GM06990 (cell line): ENCODE data around the gene CCNQ.

Experiments used
- DNase-seq: peaks from one replicate; pipeline ENCODE4 v3.0.0-alpha.2; 2011; ENCODE audit not compliant: insufficient read length; ENCODE audit errors: extremely low read depth
- H3K27me3 ChIP-seq: replicated peaks from 2 replicates; pipeline ENCODE4 v1.6.0; 2011; ENCODE audit warnings: low read length; ENCODE audit not compliant: control insufficient read depth, insufficient read depth
- H3K36me3 ChIP-seq: 2 replicates; pipeline ENCODE4 v1.5.1; 2011; ENCODE audit warnings: low read length; ENCODE audit not compliant: control insufficient read depth, insufficient read depth
- H3K4me3 ChIP-seq: replicated peaks from 2 replicates; pipeline ENCODE4 v1.5.1; 2011; ENCODE audit warnings: low read depth, mild to moderate bottlenecking, control low read depth, low read length
- CTCF ChIP-seq: IDR thresholded peaks from 2 replicates; pipeline ENCODE4 v1.5.1; 2011; ENCODE audit warnings: low read length, control low read depth, mild to moderate bottlenecking, inconsistent platforms; ENCODE audit not compliant: insufficient read depth, poor library complexity, severe bottlenecking

Gene CCNQ

GRCh38 chrX:153599192-153600031 lies 473 bp upstream of the CCNQ start:
- DNase-seq, result peak; percentile 95

GRCh38 chrX:153596981-153597750 lies 1.8 kb downstream of the CCNQ start:
- H3K27me3 ChIP-seq, result no peaks in the 10 kb centered on the region
- DNase-seq, result no peak
- TF ChIP-seq CTCF, result no peak

More at GRCh38 chrX:153599192-153600031, 473 bp upstream of the CCNQ start:
- Histone ChIP-seq H3K4me3 (peak overlapping the region; percentile 68), H3K36me3 (no peaks in the 10 kb centered on the region), H3K27me3 (no peaks in the 10 kb centered on the region)
- TF ChIP-seq CTCF, result no peak

GRCh38 chrX:153595859-153596857 lies 2.8 kb downstream of the CCNQ start:
- H3K36me3 ChIP-seq, result peaks cover 2% of the 10 kb centered on the region; the same call in 1 of the 2 replicates
- H3K27me3 ChIP-seq, result no peaks in the 10 kb centered on the region
- DNase-seq, result no peak
- no peak overlapping the region for H3K4me3 ChIP-seq
- TF ChIP-seq CTCF, result no peak

More at GRCh38 chrX:153596981-153597750, 1.8 kb downstream of the CCNQ start:
- H3K36me3 ChIP-seq, result peaks cover 2% of the 10 kb centered on the region; the same call in 1 of the 2 replicates
- no peak overlapping the region for H3K4me3 ChIP-seq

GRCh38 chrX:153595387-153595786 lies 3.6 kb downstream of the CCNQ start:
- DNase-seq, result no peak
- H3K4me3 ChIP-seq, result no peak overlapping the region
- no peaks in the 10 kb centered on the region for H3K27me3 ChIP-seq
- peaks cover 5% of the 10 kb centered on the region; the same call in 1 of the 2 replicates for H3K36me3 ChIP-seq
- no peak for TF ChIP-seq CTCF

- DNase-seq, result no peak
- Histone ChIP-seq H3K27me3 (no peaks in the 10 kb centered on the region), H3K4me3 (no peak overlapping the region), H3K36me3 (peaks cover 5% of the 10 kb centered on the region; the same call in 1 of the 2 replicates)
- no peak for TF ChIP-seq CTCF
Observed at GRCh38 chrX:153593811-153594500, 5.0 kb downstream of the CCNQ start.
